Neural cell (in vitro differentiated cells): ENCODE data around the gene TEX19. TPM values are rescaled to one million over a fixed set of nuclear protein-coding genes. Genes with fewer than 3 reads are reported as not detected.

Experiments used
- H2AFZ ChIP-seq: fragments of 200-600, 300-800 bp; sonication (generic), shearing (Covaris generic); 2 replicates; pipeline ENCODE4 v1.6.0; 2014; ENCODE audit warnings: low read depth, mild to moderate bottlenecking, antibody characterized with exemption, low read length, moderate library complexity
- H3F3A ChIP-seq: fragments of 200-600 bp; shearing (Covaris generic); 2 replicates; pipeline ENCODE4 v1.6.1; 2016; ENCODE audit warnings: mild to moderate bottlenecking, moderate library complexity, mixed read lengths, antibody characterized with exemption, low read length; ENCODE audit not compliant: insufficient read depth, poor library complexity, severe bottlenecking
- H3K27ac ChIP-seq: fragments of 200-600, 300-800 bp; sonication (generic), shearing (Covaris generic); 2 replicates; pipeline ENCODE4 v1.5.1; 2014; ENCODE audit warnings: mild to moderate bottlenecking, low read length, moderate library complexity
- H3K27me3 ChIP-seq: fragments of 300-800, 200-600 bp; sonication (generic), shearing (Covaris generic); 2 replicates; pipeline ENCODE4 v1.6.0; 2014; ENCODE audit warnings: mild to moderate bottlenecking, low read depth, low read length, moderate library complexity; ENCODE audit not compliant: insufficient read depth
- H3K36me3 ChIP-seq: fragments of 300-800, 200-600 bp; sonication (generic), shearing (Covaris generic); 2 replicates; pipeline ENCODE4 v1.5.1; 2014; ENCODE audit warnings: mild to moderate bottlenecking, antibody characterized with exemption, low read length, moderate library complexity; ENCODE audit not compliant: insufficient read depth
- H3K4me2 ChIP-seq: fragments of 300-800, 200-600 bp; sonication (generic), shearing (Covaris generic); 2 replicates; pipeline ENCODE4 v1.6.0; 2014; ENCODE audit warnings: mild to moderate bottlenecking, low read length
- H3K4me3 ChIP-seq: fragments of 300-800, 200-600 bp; sonication (generic), shearing (Covaris generic); 2 replicates; pipeline ENCODE4 v1.5.1; 2014; ENCODE audit warnings: mild to moderate bottlenecking, low read length, moderate library complexity
- H3K79me2 ChIP-seq: fragments of 200-600 bp; shearing (Covaris generic); replicated peaks from 2 replicates; pipeline ENCODE4 v1.6.0; 2014; ENCODE audit warnings: mild to moderate bottlenecking, low read length, moderate library complexity; ENCODE audit not compliant: insufficient read depth
- H3K9ac ChIP-seq: fragments of 300-800, 200-600 bp; sonication (generic), shearing (Covaris generic); 2 replicates; pipeline ENCODE4 v1.6.1; 2016; ENCODE audit warnings: mild to moderate bottlenecking, low read length, mixed read lengths
- H3K9me2 ChIP-seq: fragments of 200-600 bp; shearing (Covaris generic); 2 replicates; pipeline ENCODE4 v1.6.1; 2016; ENCODE audit warnings: mild to moderate bottlenecking, low read length, mixed read lengths; ENCODE audit not compliant: insufficient read depth
- H3K9me3 ChIP-seq: fragments of 200-600, 300-800 bp; sonication (generic), shearing (Covaris generic); 2 replicates; pipeline ENCODE4 v1.6.1; 2016; ENCODE audit warnings: mild to moderate bottlenecking, mixed run types, low read length, moderate library complexity, mixed read lengths
- H4K20me1 ChIP-seq: fragments of 200-600 bp; shearing (Covaris generic); 2 replicates; pipeline ENCODE4 v1.6.1; 2016; ENCODE audit warnings: mild to moderate bottlenecking, mixed run types; ENCODE audit not compliant: insufficient read depth
- CTCF ChIP-seq: fragments of 450-650 bp; IDR thresholded peaks from 2 replicates; pipeline ENCODE4 v1.5.1; 2014; ENCODE audit warnings: antibody characterized with exemption, mild to moderate bottlenecking, moderate library complexity; ENCODE audit not compliant: poor library complexity, severe bottlenecking
- EP300 ChIP-seq: fragments of 450-650 bp; conservative IDR thresholded peaks from 2 replicates; pipeline ENCODE4 v1.6.1; 2014; ENCODE audit warnings: antibody characterized with exemption, mild to moderate bottlenecking, moderate library complexity; ENCODE audit not compliant: poor library complexity, severe bottlenecking
- EZH2 ChIP-seq: fragments of 200-600, 300-800 bp; shearing (Covaris generic), sonication (generic); IDR thresholded peaks from 2 replicates; pipeline ENCODE4 v1.6.1; 2014; ENCODE audit warnings: antibody characterized with exemption, low read length, borderline replicate concordance, mild to moderate bottlenecking; ENCODE audit not compliant: insufficient read depth, poor library complexity, severe bottlenecking
- MXI1 ChIP-seq: fragments of 450-650 bp; conservative IDR thresholded peaks from 2 replicates; pipeline ENCODE4 v1.6.1; 2014; ENCODE audit warnings: antibody characterized with exemption, mild to moderate bottlenecking; ENCODE audit not compliant: poor library complexity, severe bottlenecking
- POLR2AphosphoS5 ChIP-seq: IDR thresholded peaks from 2 replicates; pipeline ENCODE4 v1.6.1; 2012
- RAD21 ChIP-seq: fragments of 450-650 bp; conservative IDR thresholded peaks from 2 replicates; pipeline ENCODE4 v1.6.1; 2014; ENCODE audit warnings: antibody characterized with exemption, mild to moderate bottlenecking, moderate library complexity
- REST ChIP-seq: IDR thresholded peaks from 2 replicates; pipeline ENCODE4 v1.6.1; 2012; ENCODE audit warnings: borderline replicate concordance
- SMC3 ChIP-seq: fragments of 450-650 bp; conservative IDR thresholded peaks from 2 replicates; pipeline ENCODE4 v1.6.1; 2014; ENCODE audit warnings: antibody characterized with exemption, mild to moderate bottlenecking, moderate library complexity; ENCODE audit not compliant: poor library complexity
- TAF1 ChIP-seq: IDR thresholded peaks from 2 replicates; pipeline ENCODE4 v1.6.1; 2012; ENCODE audit warnings: low read depth
- polyA plus RNA-seq: library from polyadenylated mRNA; depleted of rRNA; stranded (reverse); fragments of >200 nt; gene quantifications from 2 replicates; pipeline ENCODE4 v1.2.3, GENCODE V29; 2014

Gene TEX19
- polyA plus RNA-seq, 1 donor from 2014 or later = not detected

- no peak for TF ChIP-seq TAF1
- TF ChIP-seq CTCF = no peak
- TF ChIP-seq SMC3 = no peak
- TF ChIP-seq EZH2 = no peak
- no peak for TF ChIP-seq MXI1
- TF ChIP-seq POLR2AphosphoS5 = no peak
- TF ChIP-seq RAD21 = no peak
- no peak for TF ChIP-seq EP300
- no peak for TF ChIP-seq REST
- Histone ChIP-seq H3K27me3 (peaks cover 43% of the 10 kb centered on the region), H3K79me2 (no peaks in the 10 kb centered on the region), H3K9ac (no peak overlapping the region), H3K27ac (no peak overlapping the region), H3K36me3 (no peaks in the 10 kb centered on the region), H3K9me2 (no peaks in the 10 kb centered on the region), H3F3A (no peaks in the 10 kb centered on the region), H3K9me3 (no peaks in the 10 kb centered on the region), H3K4me3 (peak overlapping the region; percentile 41), H4K20me1 (no peaks in the 10 kb centered on the region), H2AFZ (no peak overlapping the region), H3K4me2 (no peak overlapping the region)
Observed at GRCh38 chr17:82332669-82333278, 26.3 kb upstream of the TEX19 start.

GRCh38 chr17:82333279-82334171, 25.5 kb upstream of the TEX19 start, which contains the start of gene SECTM1:
TSS of gene SECTM1 (minus strand) at chr17:82333766. CDS start at chr17:82327240, 6,526 bp downstream.
- H3K9me2 ChIP-seq = no peaks in the 10 kb centered on the region
- H3F3A ChIP-seq = no peaks in the 10 kb centered on the region
- no peaks in the 10 kb centered on the region for H3K9me3 ChIP-seq
- no peaks in the 10 kb centered on the region for H4K20me1 ChIP-seq
- no peak within 1 kb of the TSS for H3K27ac ChIP-seq
- peaks cover 43% of the 10 kb centered on the region for H3K27me3 ChIP-seq
- TF ChIP-seq RAD21 = no peak
- TF ChIP-seq EP300 = no peak
- TF ChIP-seq REST = no peak
- no peak for TF ChIP-seq POLR2AphosphoS5
- no peak for TF ChIP-seq EZH2
- no peak for TF ChIP-seq TAF1
- TF ChIP-seq MXI1 = no peak
- no peak for TF ChIP-seq CTCF
- no peak for TF ChIP-seq SMC3
- no peaks in the 10 kb centered on the region for H3K79me2 ChIP-seq
- H3K4me3 ChIP-seq = peak within 1 kb of the TSS; percentile 41
- H3K9ac ChIP-seq = no peak within 1 kb of the TSS
- no peaks in the 10 kb centered on the region for H3K36me3 ChIP-seq
- H3K4me2 ChIP-seq = no peak within 1 kb of the TSS
- H2AFZ ChIP-seq = no peak within 1 kb of the TSS
